A549 treated with CORT108297 at 1 μM for 4 hours (cell line): Measurements from ENCODE around the gene ST6GALNAC2. TPM values are rescaled to one million over a fixed set of nuclear protein-coding genes. Genes with fewer than 3 reads are reported as not detected.

Source experiments
- total RNA-seq: library from RNA; stranded (reverse); fragments of 200-300 nt; extraction: Qiagen RNA extraction; gene quantifications from 5 replicates; pipeline ENCODE4 v1.2.3, GENCODE V29; 2022

The ST6GALNAC2 gene
- total RNA-seq = 0.31 to 0.87 TPM (median 0.51 TPM) in 5 replicates

DNA sequence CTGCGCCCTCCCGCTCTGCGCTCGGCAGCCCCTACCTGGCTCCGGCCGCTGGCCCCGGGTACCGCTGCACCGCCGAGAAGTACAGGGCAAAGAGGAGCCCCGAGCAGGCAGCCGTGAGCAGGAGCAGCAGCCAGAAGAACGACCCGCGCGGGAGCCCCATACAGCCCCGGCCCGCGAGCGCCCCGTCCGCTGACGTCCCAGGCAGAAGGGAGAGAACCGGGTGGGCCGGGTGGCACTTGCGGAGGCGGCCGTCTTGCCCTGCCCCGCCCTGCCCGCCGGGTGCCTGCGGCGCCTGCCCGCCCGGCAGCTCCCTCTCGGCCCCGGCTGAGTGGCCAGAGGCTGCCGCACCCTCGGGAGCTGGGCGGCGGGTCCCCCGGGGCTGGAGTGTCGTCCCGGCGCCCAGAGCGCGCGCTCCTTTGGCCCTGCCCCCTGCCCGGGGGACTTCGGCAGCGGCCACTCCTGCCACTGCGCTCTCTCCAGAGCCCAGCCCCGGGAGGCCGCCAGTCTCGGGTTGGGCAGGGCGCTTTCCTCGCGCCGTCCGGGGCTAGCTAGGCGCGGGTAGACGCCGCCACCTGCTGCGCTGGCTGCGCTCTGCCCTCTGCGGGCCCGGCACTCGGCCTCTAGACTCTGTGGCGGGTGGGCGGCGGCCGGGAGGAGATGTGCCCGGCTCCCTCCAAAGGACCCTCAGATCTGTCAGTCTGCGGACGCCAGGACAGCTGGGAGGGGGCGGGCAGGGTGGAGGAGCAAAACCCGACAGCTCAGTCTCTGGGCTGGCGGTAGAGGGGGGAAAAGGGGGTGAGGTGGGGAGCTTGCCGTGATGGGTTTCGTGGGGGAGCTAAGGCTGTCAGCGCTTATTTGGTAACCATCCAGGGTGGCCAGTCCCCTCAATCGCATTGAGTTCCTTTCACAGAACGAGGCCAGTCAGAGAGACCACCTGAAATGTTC lies at the start of gene ST6GALNAC2:
TSS of gene ST6GALNAC2 (minus strand) at position 212 of the 945 bp plus-strand sequence. CDS start at position 160, 52 bp downstream.

DNA sequence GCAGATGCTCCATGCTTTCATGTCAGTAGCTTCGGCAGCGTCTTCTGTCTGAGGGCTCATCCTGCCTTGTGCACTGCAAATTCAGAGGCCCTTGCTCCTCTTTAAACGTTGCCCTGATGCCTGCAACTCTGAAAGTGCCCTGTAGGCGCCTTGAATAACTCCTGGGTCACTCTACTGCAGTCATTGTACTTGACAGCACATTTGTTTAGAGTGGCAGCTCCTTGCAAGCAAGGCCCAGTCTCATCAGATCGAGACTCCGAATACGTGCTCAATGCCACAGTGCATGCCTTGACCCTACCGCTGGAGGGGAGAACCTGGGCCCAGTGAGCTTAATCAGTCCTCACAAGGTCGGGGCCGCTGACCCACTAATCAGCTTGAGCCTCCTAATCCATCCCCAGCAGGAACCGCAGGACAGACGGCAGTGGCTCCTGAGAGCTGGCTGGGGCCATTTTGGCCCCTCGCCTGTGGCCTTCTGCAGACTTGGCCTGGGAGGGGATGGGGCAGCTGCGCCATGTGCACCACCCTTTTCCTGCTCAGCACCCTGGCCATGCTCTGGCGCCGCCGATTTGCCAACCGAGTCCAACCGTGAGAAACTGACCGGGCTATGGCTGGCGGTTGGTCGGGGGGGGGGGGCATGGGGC lies 45.9 kb downstream of the ST6GALNAC2 start, which contains the start of gene PRCD:
TSS of gene PRCD (plus strand) at position 414 of the 641 bp plus-strand sequence. CDS start at position 512, 98 bp downstream.

DNA sequence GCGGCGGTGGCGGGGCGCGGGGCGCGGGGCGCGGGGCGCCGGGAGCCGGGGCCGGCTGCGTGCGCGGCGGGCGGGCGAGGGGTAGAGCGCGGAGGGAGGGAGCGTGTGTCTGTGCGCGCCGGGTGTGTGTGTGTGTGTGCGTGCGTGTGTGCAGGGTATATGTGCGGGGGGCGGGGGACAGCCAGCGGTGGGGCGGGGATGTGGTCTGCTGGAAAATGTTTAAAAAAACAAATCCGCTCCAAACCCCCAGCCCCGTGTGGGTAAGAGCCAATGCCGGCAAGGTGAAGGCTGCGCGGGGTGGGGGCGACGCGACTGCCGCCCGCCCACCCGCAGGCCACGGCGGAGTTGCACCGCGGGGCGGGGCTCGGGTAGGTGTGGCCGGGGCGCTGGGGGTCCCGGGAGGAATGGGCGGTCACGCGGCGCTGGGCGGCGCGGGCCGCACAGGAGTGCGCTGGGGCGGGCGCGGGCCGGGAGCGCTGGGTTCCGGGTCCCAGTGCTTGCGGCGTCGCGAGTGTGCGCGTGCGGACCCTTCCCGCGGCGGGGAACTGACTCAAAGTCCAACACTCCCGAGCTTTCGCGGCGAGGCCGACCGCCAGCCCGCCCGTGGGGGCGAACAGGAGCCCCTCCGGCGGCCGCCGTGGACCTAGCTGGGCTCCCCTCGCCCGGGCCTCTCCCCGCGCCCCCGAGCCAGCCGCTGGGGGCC lies 47.9 kb downstream of the ST6GALNAC2 start, which contains the start of gene CYGB:
TSS of gene CYGB (minus strand) at position 132 of the 703 bp plus-strand sequence. CDS start 167 bp downstream, outside the sequence.

Other genes with a start within 250 kb of the ST6GALNAC2 start
- 53.3 to 68.3 TPM (median 63.3 TPM) in 5 replicates for gene PRPSAP1, start 231.9 kb downstream of the ST6GALNAC2 start, total RNA-seq
- 41.3 to 64.7 TPM (median 57.3 TPM) in 5 replicates for gene SPHK1, start 201.3 kb downstream of the ST6GALNAC2 start, total RNA-seq
- gene UBE2O, start 132.7 kb downstream of the ST6GALNAC2 start, total RNA-seq = 26.0 to 35.9 TPM (median 34.4 TPM) in 5 replicates
- 0.15 to 0.33 TPM (median 0.22 TPM) in 5 replicates for gene AANAT, start 118.3 kb downstream of the ST6GALNAC2 start, total RNA-seq
- 55.1 to 74.7 TPM (median 68.7 TPM) in 5 replicates for gene RHBDF2, start 84.4 kb downstream of the ST6GALNAC2 start, total RNA-seq
- 0.91 to 1.8 TPM (median 1.1 TPM) in 5 replicates for gene CYGB, start 48.2 kb downstream of the ST6GALNAC2 start, total RNA-seq
- 0.22 TPM in 1 of 5 replicates, not detected in the others for gene PRCD, start 45.8 kb downstream of the ST6GALNAC2 start, total RNA-seq
- gene ST6GALNAC1, start 57.9 kb upstream of the ST6GALNAC2 start, total RNA-seq = 0.14 to 0.41 TPM (median 0.16 TPM) in 5 replicates
- gene MXRA7, start 125.1 kb upstream of the ST6GALNAC2 start, total RNA-seq = 58.7 to 67.8 TPM (median 65.0 TPM) in 5 replicates
- gene JMJD6, start 140.7 kb upstream of the ST6GALNAC2 start, total RNA-seq = 76.7 to 84.3 TPM (median 78.3 TPM) in 5 replicates
- gene METTL23, start 141.0 kb upstream of the ST6GALNAC2 start, total RNA-seq = 60.8 to 65.2 TPM (median 61.7 TPM) in 5 replicates
- gene SRSF2, start 151.5 kb upstream of the ST6GALNAC2 start, total RNA-seq = 373 to 475 TPM (median 454 TPM) in 5 replicates
- gene MFSD11, start 152.3 kb upstream of the ST6GALNAC2 start, total RNA-seq = 19.6 to 24.0 TPM (median 21.0 TPM) in 5 replicates